HCT116 (cell line): ENCODE data around the gene STAT4.

ENCODE experiments used
- EZH2 ChIP-seq: fragments of 200-600 bp; sonication (generic); IDR thresholded peaks from 2 replicates; pipeline ENCODE4 v1.6.1; 2017; ENCODE audit warnings: antibody characterized with exemption, mixed run types
- JUND ChIP-seq: IDR thresholded peaks from 2 replicates; pipeline ENCODE4 v1.6.1; 2012
- RAD21 ChIP-seq: IDR thresholded peaks from 2 replicates; pipeline ENCODE4 v1.6.1; 2012; ENCODE audit warnings: low read depth, mild to moderate bottlenecking
- TF ChIP-seq, protein P1 (sequence below), 3 experiments: fragments of 200-600 bp in 1 of 3; sonication (generic) in 1 of 3; IDR thresholded peaks in 2 of 3; conservative IDR thresholded peaks in 1 of 3; 2 replicates each; pipeline ENCODE4 v1.5.1; 2012 to 2017; ENCODE audit warnings: low read depth in 2 of 3, low read length in 2 of 3, antibody characterized with exemption in 1 of 3, borderline replicate concordance in 1 of 3, control low read depth in 1 of 3, mild to moderate bottlenecking in 1 of 3, mixed read lengths in 1 of 3, mixed run types in 1 of 3, moderate library complexity in 1 of 3; ENCODE audit not compliant: insufficient read depth in 1 of 3

DNA sequence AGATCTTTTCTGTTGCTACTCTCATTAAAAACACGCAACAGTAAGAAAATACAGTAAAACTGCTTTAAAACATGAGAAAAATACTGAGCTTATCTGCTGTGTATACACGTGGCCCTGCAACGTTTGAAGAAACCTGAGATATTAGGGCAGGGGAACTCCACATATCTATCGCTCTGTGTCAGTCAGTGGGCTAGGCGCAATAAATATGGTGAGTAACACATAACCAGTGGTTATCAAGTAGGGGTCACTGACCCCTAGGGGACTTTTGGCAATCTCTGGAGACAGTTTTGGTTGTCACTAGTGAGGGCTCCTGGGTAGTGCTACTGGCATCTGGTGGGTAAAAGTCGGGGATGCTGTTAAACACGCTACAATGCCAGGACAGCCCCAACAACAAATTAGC is 151.7 kb downstream of the STAT4 start:
- TF ChIP-seq, protein P1, sequence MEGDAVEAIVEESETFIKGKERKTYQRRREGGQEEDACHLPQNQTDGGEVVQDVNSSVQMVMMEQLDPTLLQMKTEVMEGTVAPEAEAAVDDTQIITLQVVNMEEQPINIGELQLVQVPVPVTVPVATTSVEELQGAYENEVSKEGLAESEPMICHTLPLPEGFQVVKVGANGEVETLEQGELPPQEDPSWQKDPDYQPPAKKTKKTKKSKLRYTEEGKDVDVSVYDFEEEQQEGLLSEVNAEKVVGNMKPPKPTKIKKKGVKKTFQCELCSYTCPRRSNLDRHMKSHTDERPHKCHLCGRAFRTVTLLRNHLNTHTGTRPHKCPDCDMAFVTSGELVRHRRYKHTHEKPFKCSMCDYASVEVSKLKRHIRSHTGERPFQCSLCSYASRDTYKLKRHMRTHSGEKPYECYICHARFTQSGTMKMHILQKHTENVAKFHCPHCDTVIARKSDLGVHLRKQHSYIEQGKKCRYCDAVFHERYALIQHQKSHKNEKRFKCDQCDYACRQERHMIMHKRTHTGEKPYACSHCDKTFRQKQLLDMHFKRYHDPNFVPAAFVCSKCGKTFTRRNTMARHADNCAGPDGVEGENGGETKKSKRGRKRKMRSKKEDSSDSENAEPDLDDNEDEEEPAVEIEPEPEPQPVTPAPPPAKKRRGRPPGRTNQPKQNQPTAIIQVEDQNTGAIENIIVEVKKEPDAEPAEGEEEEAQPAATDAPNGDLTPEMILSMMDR (IDR thresholded peaks at IDR 0.05 in 2 of 3, conservative IDR thresholded peaks at IDR 0.05 in 1 of 3; ENCODE audit: borderline replicate concordance in 1 of 3, insufficient read depth in 1 of 3, low read depth in 2 of 3, low read length in 2 of 3), result no peak
- TF ChIP-seq RAD21 (no peak), EZH2 (no peak), JUND (no peak)
